DOHH2 (cell line): Measurements from ENCODE around the gene CCDC158.

Experiments
- CTCF ChIP-seq: fragments of 200-600 bp; sonication (generic); IDR thresholded peaks from one replicate; pipeline ENCODE4 v1.5.1; 2014; ENCODE audit warnings: antibody characterized with exemption, mild to moderate bottlenecking, low read depth, low read length; ENCODE audit not compliant: poor library complexity, severe bottlenecking
- EZH2phosphoT487 ChIP-seq: fragments of 200-600 bp; sonication (generic); IDR thresholded peaks from 2 replicates; pipeline ENCODE4 v1.6.1; 2017; ENCODE audit warnings: borderline replicate concordance, mild to moderate bottlenecking, antibody characterized with exemption, low read length, moderate library complexity, mixed read lengths

- no peak for TF ChIP-seq CTCF
- TF ChIP-seq EZH2phosphoT487 = no peak
These were observed 119.2 kb downstream of the CCDC158 start for GRCh38 chr4:76301775-76302162.
